HG03060 (cell line): Measurements from ENCODE around the gene RPP38.

Source experiments
- ATAC-seq: cut with Tn5 transposase; IDR thresholded peaks from one replicate; pipeline ENCODE4 v1.9.1; 2021; ENCODE audit warnings: low read depth, moderate number of reproducible peaks; ENCODE audit not compliant: unreplicated experiment

The RPP38 gene

GRCh38 chr10:15149042-15149771, 52.1 kb downstream of the RPP38 start:
- ATAC-seq, result no peak

- ATAC-seq, result no peak
These were observed 53.4 kb downstream of the RPP38 start for GRCh38 chr10:15150563-15150962.

- no peak for ATAC-seq
These were observed 55.4 kb downstream of the RPP38 start for GRCh38 chr10:15152556-15152955.
